CD4-positive, alpha-beta T cell treated with Interleukin-21 for 1 hour (primary cell): ENCODE results near the gene DCC.

Source experiments
- DNase-seq: peaks from one replicate; pipeline ENCODE4 v3.0.0-alpha.2; 2020

Gene DCC

DNA sequence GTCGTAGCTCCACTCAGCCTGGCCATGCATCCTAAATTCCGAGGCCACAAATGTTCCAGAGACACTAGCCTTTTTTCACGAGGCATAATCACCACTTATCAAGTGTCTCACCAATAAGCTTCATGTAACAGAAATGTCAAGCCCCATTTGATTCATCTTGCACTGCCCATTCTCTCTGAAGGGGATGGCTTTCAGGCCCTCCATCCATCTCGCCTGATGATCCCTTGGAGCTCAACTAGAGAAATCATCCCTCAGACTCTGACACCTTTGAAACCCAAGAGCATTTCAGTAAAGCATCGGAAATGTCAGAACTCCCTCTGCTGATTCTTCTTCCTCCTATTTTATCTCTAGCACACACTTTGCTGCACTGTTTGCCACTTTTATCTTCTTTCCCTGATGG, 91.7 kb downstream of the DCC start:
- no peak for DNase-seq

DNA sequence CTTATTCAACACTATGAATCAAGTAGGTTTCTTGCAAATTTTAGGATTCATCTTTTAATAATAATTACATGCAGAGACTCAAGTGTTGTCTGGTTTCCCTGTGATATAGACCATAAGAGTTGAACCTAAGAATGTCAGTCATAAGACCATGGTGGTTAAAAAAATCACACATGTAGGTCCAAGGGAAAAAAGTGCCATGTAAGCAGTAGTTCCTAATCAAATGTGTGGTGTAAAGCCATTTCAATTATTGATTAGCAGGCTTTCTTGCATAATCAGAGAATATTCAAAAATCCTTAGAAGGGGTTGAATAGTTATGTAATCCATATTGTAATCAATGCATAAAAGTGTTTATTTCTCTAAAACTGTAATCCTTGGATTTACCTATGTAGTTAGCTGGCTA, 93.8 kb downstream of the DCC start:
- no peak for DNase-seq

DNA sequence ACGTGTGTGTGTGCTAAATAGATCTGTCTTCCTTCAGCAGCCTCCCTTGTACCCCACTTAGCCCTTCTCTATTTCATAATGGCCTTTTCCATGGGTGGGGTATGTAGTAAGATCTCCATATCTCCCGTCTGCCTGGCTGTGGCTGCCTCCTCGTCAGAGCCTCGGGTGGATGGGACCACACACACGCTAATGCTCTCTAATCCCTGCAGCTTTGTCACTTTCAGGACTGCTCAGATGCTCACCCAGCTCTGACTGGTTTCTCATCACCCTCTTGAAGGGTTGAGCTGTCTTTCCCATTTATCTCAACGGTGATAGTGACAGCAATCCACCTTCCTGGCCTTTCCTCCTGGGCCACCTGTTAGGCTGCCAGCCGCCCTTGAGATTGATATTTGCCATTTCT, 95.3 kb downstream of the DCC start:
- no peak for DNase-seq

DNA sequence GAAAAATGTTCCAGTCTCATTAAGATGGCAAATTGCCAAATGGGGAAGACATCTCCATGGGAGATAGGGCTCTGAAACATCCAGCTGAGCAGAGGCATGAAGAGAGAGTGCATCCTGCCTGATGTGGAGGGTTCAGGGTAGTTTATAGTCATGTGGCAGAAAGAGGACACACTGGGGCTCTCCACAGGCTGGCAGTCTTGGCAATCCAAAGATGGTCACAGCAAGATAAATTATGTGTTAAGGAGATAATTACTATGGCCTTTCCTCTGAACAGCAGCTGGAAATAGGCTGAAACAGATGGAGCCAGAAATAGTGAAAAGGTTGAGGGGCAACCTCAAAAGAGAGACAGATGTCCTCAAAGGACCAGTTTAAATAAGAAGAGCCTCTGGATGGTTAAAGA, 97.2 kb downstream of the DCC start:
- DNase-seq: no peak

DNA sequence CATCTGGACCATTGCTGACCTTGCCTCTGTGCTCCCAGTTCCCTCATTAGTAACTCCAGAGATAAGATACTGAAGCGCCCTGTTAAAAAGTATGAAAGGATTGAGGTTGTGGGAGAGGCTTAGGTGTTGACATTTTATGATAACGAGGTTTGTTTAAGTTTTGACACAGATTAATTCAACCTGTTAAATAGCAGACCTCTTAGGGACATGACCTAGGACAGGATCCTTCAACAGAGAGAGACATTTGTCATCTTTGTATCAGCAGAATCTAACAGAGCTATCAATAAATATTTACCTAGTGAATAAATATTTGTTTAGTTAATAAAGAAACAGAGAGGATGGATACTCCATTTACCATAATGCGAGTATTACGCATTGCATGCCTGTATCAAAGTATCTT, 99.5 kb downstream of the DCC start:
- DNase-seq: no peak

DNA sequence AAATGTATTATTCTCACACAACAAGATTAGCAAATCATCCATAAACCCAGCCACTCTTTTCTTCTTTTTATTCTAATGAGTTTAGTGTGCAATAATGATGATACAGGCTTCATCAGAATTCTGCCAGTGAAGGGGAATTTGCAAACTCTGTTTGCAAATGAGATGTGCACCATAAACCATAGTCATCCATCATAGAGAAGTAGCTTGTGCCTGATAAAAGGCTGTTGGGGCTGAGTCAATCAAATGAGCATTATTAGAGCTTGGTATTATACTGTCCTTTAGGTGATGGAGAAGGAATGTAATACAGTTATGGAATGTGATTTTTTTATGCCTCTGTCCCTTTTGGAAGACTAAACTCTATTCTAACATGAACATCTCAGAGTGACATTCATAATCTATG, 101.8 kb downstream of the DCC start:
- no peak for DNase-seq

- no peak for DNase-seq
Observed at GRCh38 chr18:52442686-52443085, 102.7 kb downstream of the DCC start.

DNA sequence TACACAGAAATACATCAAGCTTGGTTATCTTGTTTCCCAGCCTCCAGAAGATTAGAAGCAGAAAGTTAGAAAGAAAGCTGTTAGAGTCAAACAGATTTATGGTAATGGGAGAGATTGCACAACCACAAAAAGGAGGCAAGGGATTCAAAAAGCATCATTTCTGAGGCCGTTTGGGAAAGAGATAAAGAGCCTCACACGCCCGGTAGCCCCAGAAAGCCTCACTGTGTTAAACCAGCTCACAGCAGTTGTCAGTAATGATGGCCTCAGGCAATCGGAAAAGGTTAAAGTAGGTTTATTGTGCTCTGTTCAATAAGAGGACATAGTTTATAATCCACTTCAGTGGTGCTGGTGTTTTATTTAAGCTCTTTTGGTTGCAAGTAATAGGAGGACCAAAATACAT, 111.3 kb downstream of the DCC start:
- no peak for DNase-seq

GRCh38 chr18:52451851-52452250, 111.9 kb downstream of the DCC start:
- DNase-seq: no peak

- no peak for DNase-seq
Observed at GRCh38 chr18:52452427-52452826, 112.4 kb downstream of the DCC start.

- no peak for DNase-seq
Observed at GRCh38 chr18:52459890-52460289, 119.9 kb downstream of the DCC start.

- no peak for DNase-seq
Observed at GRCh38 chr18:52462853-52463252, 122.9 kb downstream of the DCC start.

DNA sequence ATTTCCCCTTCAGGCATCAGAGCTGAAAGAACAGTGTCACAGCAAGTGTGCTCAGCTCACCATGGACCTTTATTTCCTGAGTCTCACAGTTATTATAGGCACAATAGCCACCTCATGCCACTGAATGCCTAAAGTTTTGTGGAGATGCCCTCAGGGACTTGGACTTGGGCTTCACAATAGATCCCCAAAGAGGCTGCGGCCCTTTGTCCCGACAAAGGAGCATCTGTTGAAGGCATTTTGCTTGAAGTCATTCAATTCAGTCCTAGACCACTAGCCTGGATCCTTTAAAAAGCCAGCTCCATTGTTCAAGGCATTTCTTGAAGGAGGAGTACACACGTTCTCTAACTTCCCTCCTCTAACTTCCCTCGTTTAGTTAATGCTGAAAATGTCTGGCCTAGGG, 125.4 kb downstream of the DCC start:
- no peak for DNase-seq

DNA sequence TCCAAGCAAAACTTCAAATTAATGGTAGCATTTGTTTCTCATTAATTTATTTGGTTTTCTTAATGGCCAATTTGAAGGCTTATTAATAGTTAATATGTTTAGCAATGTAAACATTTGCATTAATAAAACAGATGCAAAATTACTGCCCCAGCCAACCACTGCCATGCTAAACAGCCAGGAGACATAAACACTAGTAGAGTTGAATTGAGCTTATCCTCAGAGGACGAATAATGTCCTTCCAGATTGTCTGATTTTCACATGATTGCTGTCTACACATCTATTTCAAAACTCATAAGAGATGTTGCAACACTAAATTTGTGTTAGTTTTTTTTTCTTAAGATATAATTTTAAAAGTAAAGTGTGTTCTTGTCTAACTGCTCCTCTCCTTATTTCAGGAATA, 128.5 kb downstream of the DCC start:
- DNase-seq: no peak

DNA sequence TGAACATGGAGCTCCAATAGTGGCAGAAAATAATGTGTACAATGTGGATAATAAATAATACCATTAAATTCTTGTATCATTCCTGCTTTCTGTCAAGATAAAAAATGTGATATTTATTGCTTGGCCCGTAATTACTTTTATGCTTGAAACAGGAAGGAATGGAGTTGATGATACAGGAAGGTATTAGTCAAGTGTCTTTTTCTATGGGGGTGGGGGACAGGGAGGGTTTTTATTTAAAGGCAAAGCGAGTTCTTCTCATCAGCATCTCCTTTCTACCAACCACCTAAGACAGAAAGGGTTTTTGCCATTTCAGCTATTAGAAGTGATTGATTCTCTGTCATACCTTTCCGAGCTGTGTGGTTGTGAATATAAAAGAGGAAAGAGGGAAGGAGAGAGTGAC, 135.3 kb downstream of the DCC start:
- no peak for DNase-seq

DNA sequence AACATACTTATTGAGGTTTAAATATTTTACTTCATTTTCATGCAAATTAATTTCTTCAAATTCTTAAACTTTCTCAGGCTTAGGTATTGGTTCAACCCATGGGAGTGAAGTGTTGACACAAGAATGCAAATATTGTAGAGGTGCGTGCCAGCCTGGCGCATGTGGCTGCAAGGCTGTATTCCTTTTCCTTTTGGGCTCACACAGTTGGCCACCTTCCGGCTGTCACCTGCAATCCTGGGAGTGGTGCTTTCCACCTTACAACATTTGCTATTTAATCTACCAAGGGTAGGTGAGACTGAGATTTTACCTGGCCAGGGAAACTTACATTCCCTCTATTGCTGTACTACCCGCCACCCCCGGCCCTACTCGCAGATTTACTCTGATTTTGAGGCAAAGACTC, 141.1 kb downstream of the DCC start:
- no peak for DNase-seq

DNA sequence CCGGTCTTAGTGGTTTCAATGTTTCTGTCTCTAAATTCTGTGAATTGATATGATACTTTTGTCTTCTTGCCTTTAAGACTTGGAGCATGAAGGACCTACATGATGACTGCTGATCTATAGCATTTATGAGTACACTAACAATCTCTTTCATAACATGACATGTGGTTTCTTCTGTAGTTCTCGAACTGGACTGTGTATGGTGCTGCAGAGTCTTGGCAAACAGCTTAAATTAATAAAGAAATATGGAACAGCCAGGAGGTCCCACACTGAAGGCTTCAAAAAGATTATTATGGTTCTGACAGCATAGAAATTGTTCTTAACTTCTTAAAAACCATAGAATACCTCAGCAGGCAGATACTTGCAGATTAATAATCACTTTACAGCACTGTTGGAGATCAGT, 145.0 kb downstream of the DCC start:
- DNase-seq: no peak

GRCh38 chr18:52486052-52486451, 146.1 kb downstream of the DCC start:
- DNase-seq: no peak

DNA sequence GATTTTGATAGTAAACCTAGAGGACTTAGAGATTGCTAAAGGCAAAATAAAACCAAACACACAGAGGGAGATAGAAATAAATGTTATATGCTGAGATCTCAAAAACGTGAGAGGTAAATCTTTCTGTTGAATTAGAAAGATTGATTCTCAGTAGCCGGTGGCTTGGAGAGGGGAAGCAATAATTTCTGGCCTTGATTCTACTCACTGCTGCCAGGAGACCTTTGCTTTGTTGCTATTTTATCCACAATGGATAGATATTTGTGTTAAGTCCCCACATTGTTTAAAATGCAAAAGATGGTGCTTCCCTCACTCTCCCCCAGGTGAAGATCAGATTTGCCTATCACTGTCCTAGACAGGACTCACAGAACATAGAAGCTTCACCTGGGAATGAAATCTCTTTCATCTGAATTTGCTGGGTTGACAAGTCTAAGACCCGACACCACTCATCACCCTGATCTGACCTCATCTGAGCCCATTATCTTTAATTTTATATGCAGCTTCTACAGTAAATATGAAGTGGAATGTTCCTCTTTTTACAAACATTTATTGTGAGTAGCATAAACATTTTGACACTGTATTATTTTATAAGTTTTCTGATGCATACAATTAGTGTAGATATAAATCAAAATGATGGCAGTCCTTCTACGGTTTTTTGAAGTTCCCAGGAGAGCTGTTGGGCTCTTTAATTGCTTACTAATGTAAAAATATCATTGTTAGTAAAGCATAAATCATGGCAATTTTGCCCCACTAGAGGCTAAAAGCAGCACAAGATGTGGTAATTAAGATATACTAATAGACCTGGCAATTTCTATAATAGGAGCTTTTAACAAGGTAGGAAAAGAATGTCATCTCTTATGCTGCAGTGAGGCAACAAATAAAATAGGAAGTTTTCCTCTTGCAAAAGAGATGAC, 149.7 kb downstream of the DCC start:
- no peak for DNase-seq

- no peak for DNase-seq
Observed at GRCh38 chr18:52496426-52496825, 156.4 kb downstream of the DCC start.

DNA sequence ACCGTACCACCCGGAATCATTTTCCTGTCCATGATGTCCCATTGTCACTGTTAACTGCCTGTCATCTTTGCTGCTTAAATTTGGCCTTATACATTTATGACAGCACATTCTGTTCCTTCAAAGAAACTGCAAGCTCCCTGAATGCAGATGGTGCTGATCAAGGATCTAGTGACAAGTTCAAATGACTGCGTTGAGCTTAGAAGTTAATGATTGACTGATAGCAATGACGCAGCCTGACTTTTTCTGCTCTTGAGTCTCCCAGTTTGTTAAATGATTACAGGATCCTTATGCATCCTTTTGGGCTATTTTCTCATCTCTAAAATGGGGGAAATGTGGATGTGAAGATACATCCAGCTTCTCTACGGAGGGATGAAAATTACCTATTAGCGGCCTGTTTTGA, 159.0 kb downstream of the DCC start:
- no peak for DNase-seq

GRCh38 chr18:52499644-52500043, 159.6 kb downstream of the DCC start:
- DNase-seq: no peak

- no peak for DNase-seq
Observed at GRCh38 chr18:52504589-52504988, 164.6 kb downstream of the DCC start.

GRCh38 chr18:52510139-52510538, 170.1 kb downstream of the DCC start:
- no peak for DNase-seq

GRCh38 chr18:52518086-52518485, 178.1 kb downstream of the DCC start:
- no peak for DNase-seq
